ENCODE measurements around the gene RAP1GDS1.

- no peak for TF ChIP-seq EZH2phosphoT487 (IDR thresholded peaks at IDR 0.05; ENCODE audit: borderline replicate concordance, low read length)
- TF ChIP-seq EZH2 (IDR thresholded peaks at IDR 0.05; ENCODE audit: low read length, unreplicated experiment): no peak
- TF ChIP-seq CTCF (conservative IDR thresholded peaks at IDR 0.05; ENCODE audit: low read depth, low read length): no peak
Measured at GRCh38 chr4:98267498-98267897, 6.3 kb downstream of the RAP1GDS1 start.
